Measurements from ENCODE around the gene CCDC47.

CCDC47 gene

DNA sequence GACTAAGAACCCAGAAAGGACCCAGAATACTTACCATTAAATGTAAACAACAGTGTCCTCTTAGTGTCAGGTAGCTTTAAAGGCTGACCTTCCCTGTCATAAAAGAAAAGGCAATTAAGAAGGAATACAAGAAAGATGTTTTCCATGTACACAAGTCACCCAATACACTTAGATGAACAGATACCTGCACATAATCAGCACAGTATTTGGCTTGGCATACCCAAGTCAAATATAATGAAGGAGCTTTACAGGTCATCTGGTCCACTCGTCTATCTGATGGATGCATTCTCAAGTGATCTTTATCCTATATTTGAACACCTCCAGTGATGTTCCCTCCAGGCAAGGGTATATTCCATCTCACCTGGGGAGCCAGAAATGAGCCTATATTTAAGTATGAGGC is 20.7 kb downstream of the CCDC47 start:
- peaks cover 44% of the 10 kb centered on the region for H3K36me3 ChIP-seq (ENCODE audit: low read length)
- H3K27ac ChIP-seq (ENCODE audit: low read depth, low read length) = no peak overlapping the region
- no peaks in the 10 kb centered on the region for H3K9me3 ChIP-seq (ENCODE audit: insufficient read depth, low read length)
- H3F3A ChIP-seq (ENCODE audit: insufficient read depth) = no peaks in the 10 kb centered on the region; the same call in 1 of the 2 replicates
- no peaks in the 10 kb centered on the region; the same call in 1 of the 2 replicates for H3K79me2 ChIP-seq (ENCODE audit: insufficient read depth, low read length)
- H2AFZ ChIP-seq (ENCODE audit: low read depth, low read length, severe bottlenecking) = no peak overlapping the region
- no peaks in the 10 kb centered on the region for H3K9me2 ChIP-seq (replicated peaks; ENCODE audit: insufficient read depth, low read length)
- H4K20me1 ChIP-seq (ENCODE audit: low read depth, low read length) = no peaks in the 10 kb centered on the region
- H3K4me3 ChIP-seq (ENCODE audit: insufficient read depth, low read length, poor library complexity, severe bottlenecking) = no peak overlapping the region
- no peaks in the 10 kb centered on the region for H3K27me3 ChIP-seq (ENCODE audit: low read length)
- TF ChIP-seq CTCF (IDR thresholded peaks at IDR 0.05; ENCODE audit: insufficient read depth, low read length, poor library complexity, severe bottlenecking) (no peak), EZH2phosphoT487 (conservative IDR thresholded peaks at IDR 0.05; ENCODE audit: low read length) (no peak)
- H3K4me2 ChIP-seq (ENCODE audit: low read depth, low read length, poor library complexity, severe bottlenecking) = no peak overlapping the region
- H3K9ac ChIP-seq (ENCODE audit: low read length) = no peak overlapping the region

DNA sequence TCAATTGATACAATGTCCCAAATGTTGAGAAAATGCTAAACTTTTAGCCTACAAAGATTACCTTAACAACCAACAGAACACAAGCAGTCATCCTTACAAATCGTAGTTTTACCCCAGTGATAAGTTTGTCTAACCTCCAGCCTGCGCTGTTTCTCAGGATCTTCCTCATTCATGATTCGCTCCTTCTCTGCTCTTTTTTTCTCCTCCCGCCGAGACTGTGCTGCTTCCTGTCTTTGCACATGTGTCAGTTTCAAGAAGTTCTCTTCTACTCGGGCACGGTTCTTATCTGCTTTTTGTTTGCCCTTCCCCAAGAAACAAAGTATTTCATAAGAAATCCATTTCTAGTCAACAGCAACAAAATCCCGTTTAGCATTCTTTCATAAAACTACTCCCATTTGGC is 21.6 kb downstream of the CCDC47 start:
- H3K9me3 ChIP-seq (ENCODE audit: insufficient read depth, low read length) = no peaks in the 10 kb centered on the region
- H3K9me2 ChIP-seq (replicated peaks; ENCODE audit: insufficient read depth, low read length) = no peaks in the 10 kb centered on the region
- no peaks in the 10 kb centered on the region for H4K20me1 ChIP-seq (ENCODE audit: low read depth, low read length)
- H3K4me3 ChIP-seq (ENCODE audit: insufficient read depth, low read length, poor library complexity, severe bottlenecking) = no peak overlapping the region
- H3K9ac ChIP-seq (ENCODE audit: low read length) = no peak overlapping the region
- H2AFZ ChIP-seq (ENCODE audit: low read depth, low read length, severe bottlenecking) = no peak overlapping the region
- H3K36me3 ChIP-seq (ENCODE audit: low read length) = peaks cover 52% of the 10 kb centered on the region
- no peak overlapping the region for H3K27ac ChIP-seq (ENCODE audit: low read depth, low read length)
- no peaks in the 10 kb centered on the region for H3K27me3 ChIP-seq (ENCODE audit: low read length)
- no peaks in the 10 kb centered on the region; the same call in 1 of the 2 replicates for H3K79me2 ChIP-seq (ENCODE audit: insufficient read depth, low read length)
- TF ChIP-seq EZH2phosphoT487 (conservative IDR thresholded peaks at IDR 0.05; ENCODE audit: low read length) (no peak), CTCF (IDR thresholded peaks at IDR 0.05; ENCODE audit: insufficient read depth, low read length, poor library complexity, severe bottlenecking) (no peak)
- H3K4me2 ChIP-seq (ENCODE audit: low read depth, low read length, poor library complexity, severe bottlenecking) = no peak overlapping the region
- peaks cover 9% of the 10 kb centered on the region for H3F3A ChIP-seq (ENCODE audit: insufficient read depth)

DNA sequence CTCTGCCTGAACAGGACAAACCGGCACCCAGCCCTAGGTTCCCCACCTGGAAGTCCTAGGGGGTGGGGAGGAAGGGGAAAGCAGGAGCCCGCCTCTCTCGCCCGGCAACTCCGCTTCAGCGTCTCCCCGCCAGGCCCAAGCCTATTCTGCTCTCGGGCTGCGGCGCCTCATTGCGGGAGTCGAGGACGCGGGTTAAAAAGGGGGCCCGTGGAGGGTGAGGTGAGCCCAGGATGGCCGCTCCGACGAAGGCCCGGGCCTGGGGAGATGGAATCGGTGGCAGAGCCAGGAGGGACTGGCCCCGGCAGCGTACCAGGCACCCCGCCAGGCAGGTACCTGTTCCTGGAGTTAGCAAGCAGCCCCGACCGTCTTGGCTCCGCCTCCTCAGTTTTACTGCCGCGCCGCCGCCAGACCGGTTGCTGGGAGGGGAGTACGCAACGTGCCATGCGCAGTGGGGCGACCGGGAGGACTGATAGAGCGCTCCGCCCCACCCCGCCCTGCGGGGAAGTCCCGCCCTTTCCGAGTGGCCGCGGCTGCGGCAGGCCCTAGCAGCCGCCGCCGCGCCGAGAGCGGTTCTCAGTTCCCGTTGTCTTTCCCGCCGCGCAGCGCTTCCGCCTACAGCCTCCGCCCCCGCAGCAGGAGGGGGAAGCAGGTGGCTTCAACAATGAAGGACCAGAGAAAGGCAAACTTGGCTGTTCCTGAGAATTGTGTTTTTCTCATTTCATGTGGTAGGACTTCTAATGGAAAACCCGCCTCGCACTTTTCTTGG is 31.8 kb downstream of the CCDC47 start, which contains the start of gene STRADA:
TSS of gene STRADA (minus strand) at position 392 of the 766 bp plus-strand sequence. CDS start 13,430 bp downstream, outside the sequence.
- no peak for TF ChIP-seq CTCF (IDR thresholded peaks at IDR 0.05; ENCODE audit: insufficient read depth, low read length, poor library complexity, severe bottlenecking)
- no peak for TF ChIP-seq EZH2phosphoT487 (conservative IDR thresholded peaks at IDR 0.05; ENCODE audit: low read length)
- peak within 1 kb of the TSS; percentile 69 for H2AFZ ChIP-seq (ENCODE audit: low read depth, low read length, severe bottlenecking)
- no peaks in the 10 kb centered on the region for H3K9me2 ChIP-seq (replicated peaks; ENCODE audit: insufficient read depth, low read length)
- H3K36me3 ChIP-seq (ENCODE audit: low read length) = peaks cover 10% of the 10 kb centered on the region
- peak within 1 kb of the TSS; percentile 95 for H3K4me3 ChIP-seq (ENCODE audit: insufficient read depth, low read length, poor library complexity, severe bottlenecking)
- peaks cover 21% of the 10 kb centered on the region for H3K79me2 ChIP-seq (ENCODE audit: insufficient read depth, low read length)
- no peaks in the 10 kb centered on the region for H3K9me3 ChIP-seq (ENCODE audit: insufficient read depth, low read length)
- H3K9ac ChIP-seq (ENCODE audit: low read length) = peak within 1 kb of the TSS; percentile 96
- no peaks in the 10 kb centered on the region for H3K27me3 ChIP-seq (ENCODE audit: low read length)
- H4K20me1 ChIP-seq (ENCODE audit: low read depth, low read length) = no peaks in the 10 kb centered on the region
- H3F3A ChIP-seq (ENCODE audit: insufficient read depth) = peaks cover 40% of the 10 kb centered on the region
- peak within 1 kb of the TSS; percentile 93 for H3K4me2 ChIP-seq (ENCODE audit: low read depth, low read length, poor library complexity, severe bottlenecking)
- H3K27ac ChIP-seq (ENCODE audit: low read depth, low read length) = peak within 1 kb of the TSS; percentile 92
